GM23338 (cell line): ENCODE results near the gene ADH5. TPM values are rescaled to one million over a fixed set of nuclear protein-coding genes. Genes with fewer than 3 reads are reported as not detected.

Experiments used
- ATAC-seq: fragments of 200-7000 bp; cut with Tn5 transposase; 3 replicates; pipeline ENCODE4 v1.9.1; 2020
- DNase-seq: peaks from one replicate; pipeline ENCODE4 v3.0.0-alpha.2; 2015; ENCODE audit warnings: low spot score
- H2AFZ ChIP-seq: fragments of 200-600 bp; sonication (generic); 2 replicates; pipeline ENCODE4 v1.8.0; 2016; ENCODE audit warnings: antibody characterized with exemption, mild to moderate bottlenecking, moderate library complexity
- H3F3A ChIP-seq: fragments of 200-600 bp; sonication (generic); replicated peaks from 2 replicates; pipeline ENCODE4 v1.8.0; 2017; ENCODE audit warnings: antibody characterized with exemption, mixed run types, low read depth
- H3K27ac ChIP-seq: fragments of 200-600 bp; sonication (generic); 2 replicates; pipeline ENCODE4 v1.6.1; 2016; ENCODE audit warnings: low read depth
- H3K27me3 ChIP-seq: fragments of 200-600 bp; sonication (generic); 2 replicates; pipeline ENCODE4 v1.8.0; 2016; ENCODE audit warnings: mild to moderate bottlenecking, mixed run types, moderate library complexity; ENCODE audit not compliant: insufficient read depth
- H3K36me3 ChIP-seq: fragments of 200-600 bp; sonication (generic); 2 replicates; pipeline ENCODE4 v1.8.0; 2016; ENCODE audit warnings: mild to moderate bottlenecking; ENCODE audit not compliant: insufficient read depth
- H3K4me1 ChIP-seq: fragments of 200-600 bp; sonication (generic); 2 replicates; pipeline ENCODE4 v1.8.0; 2016; ENCODE audit warnings: mild to moderate bottlenecking, moderate library complexity; ENCODE audit not compliant: insufficient read depth
- H3K4me2 ChIP-seq: fragments of 200-600 bp; sonication (generic); 2 replicates; pipeline ENCODE4 v1.7.1; 2017; ENCODE audit warnings: mixed run types
- H3K4me3 ChIP-seq: fragments of 200-600 bp; sonication (generic); 2 replicates; pipeline ENCODE4 v1.6.1; 2016; ENCODE audit warnings: mixed run types
- H3K79me2 ChIP-seq: fragments of 200-600 bp; sonication (generic); replicated peaks from 2 replicates; pipeline ENCODE4 v1.8.0; 2017; ENCODE audit warnings: mild to moderate bottlenecking; ENCODE audit not compliant: insufficient read depth
- H3K9me2 ChIP-seq: fragments of 200-600 bp; sonication (generic); 2 replicates; pipeline ENCODE4 v1.8.0; 2017; ENCODE audit not compliant: insufficient read depth
- H4K20me1 ChIP-seq: fragments of 200-600 bp; sonication (generic); replicated peaks from 2 replicates; pipeline ENCODE4 v1.8.0; 2017; ENCODE audit warnings: mild to moderate bottlenecking; ENCODE audit not compliant: insufficient read depth
- H3K27ac Mint-ChIP-seq: 2 replicates; pipeline ENCODE4 v1.8.0; 2020; ENCODE audit warnings: inconsistent platforms, mild to moderate bottlenecking, moderate library complexity, mixed read lengths
- H3K27me3 Mint-ChIP-seq: 3 replicates; pipeline ENCODE4 v1.8.0; 2022; ENCODE audit warnings: low read depth, mild to moderate bottlenecking, moderate library complexity, mixed read lengths, inconsistent platforms; ENCODE audit not compliant: insufficient read depth, poor library complexity
- H3K36me3 Mint-ChIP-seq: 3 replicates; pipeline ENCODE4 v1.8.0; 2021; ENCODE audit warnings: low read depth, mild to moderate bottlenecking, inconsistent platforms, moderate library complexity, mixed read lengths
- H3K4me1 Mint-ChIP-seq: 3 replicates; pipeline ENCODE4 v1.8.0; 2020; ENCODE audit warnings: mild to moderate bottlenecking, inconsistent platforms, mixed read lengths
- H3K4me3 Mint-ChIP-seq: 3 replicates; pipeline ENCODE4 v1.8.0; 2021; ENCODE audit warnings: moderate library complexity, mild to moderate bottlenecking, inconsistent platforms, mixed read lengths
- H3K9me3 Mint-ChIP-seq: 3 replicates; pipeline ENCODE4 v1.8.0; 2020; ENCODE audit warnings: moderate library complexity, mild to moderate bottlenecking, inconsistent platforms, mixed read lengths
- CREB1 ChIP-seq: fragments of 250-450 bp; sonication (Bioruptor Pico); IDR thresholded peaks from 2 replicates; pipeline ENCODE4 v1.5.0; 2020; ENCODE audit warnings: low read depth, mild to moderate bottlenecking, moderate library complexity
- EZH2 ChIP-seq: fragments of 200-600 bp; sonication (generic); IDR thresholded peaks from one replicate; pipeline ENCODE4 v1.8.0; 2017; ENCODE audit warnings: antibody characterized with exemption, mild to moderate bottlenecking, low read depth; ENCODE audit not compliant: unreplicated experiment
- JUNB ChIP-seq: IDR thresholded peaks from one replicate; pipeline ENCODE4 v1.6.1; 2016; ENCODE audit warnings: antibody characterized with exemption; ENCODE audit not compliant: unreplicated experiment
- NANOG ChIP-seq: IDR thresholded peaks from 2 replicates; pipeline ENCODE4 v1.6.1; 2016; ENCODE audit warnings: antibody characterized with exemption, borderline replicate concordance
- POLR2AphosphoS5 ChIP-seq: IDR thresholded peaks from 2 replicates; pipeline ENCODE4 v1.6.1; 2016; ENCODE audit warnings: antibody characterized with exemption, low read depth
- STAT1 ChIP-seq: IDR thresholded peaks from one replicate; pipeline ENCODE4 v1.6.1; 2016; ENCODE audit warnings: antibody characterized with exemption; ENCODE audit not compliant: unreplicated experiment
- ZNF114 ChIP-seq: fragments of 250-450 bp; sonication (Bioruptor Pico); IDR thresholded peaks from 2 replicates; pipeline ENCODE4 v1.5.0; 2020; ENCODE audit warnings: mild to moderate bottlenecking, moderate library complexity
- polyA plus RNA-seq: library from polyadenylated mRNA; unstranded; fragments of >200 nt; fragmentation: Nextera tagmentation; extraction: Ambion mirVana; gene quantifications from 2 replicates; pipeline ENCODE4 v1.2.1, GENCODE V29; 2016
- total RNA-seq: library from RNA; depleted of rRNA; stranded (reverse); fragments of >200 nt; shearing (Covaris generic); gene quantifications from 2 replicates; pipeline ENCODE4 v1.2.3, GENCODE V29; 2014
- TF ChIP-seq, protein P1 (sequence below): IDR thresholded peaks from one replicate; pipeline ENCODE4 v1.6.1; 2018; ENCODE audit warnings: antibody characterized with exemption; ENCODE audit not compliant: unreplicated experiment
- TF ChIP-seq, protein P2 (sequence below): fragments of 250-450 bp; sonication (Bioruptor Pico); IDR thresholded peaks from 2 replicates; pipeline ENCODE4 v1.5.0; 2020; ENCODE audit warnings: mild to moderate bottlenecking, moderate library complexity
- TF ChIP-seq, protein P3 (sequence below): IDR thresholded peaks from 2 replicates; pipeline ENCODE4 v1.6.1; 2016; ENCODE audit warnings: antibody characterized with exemption

The ADH5 gene
- total and polyA plus RNA-seq, 2 experiments from 2014 or later: 224 to 250 TPM

DNA sequence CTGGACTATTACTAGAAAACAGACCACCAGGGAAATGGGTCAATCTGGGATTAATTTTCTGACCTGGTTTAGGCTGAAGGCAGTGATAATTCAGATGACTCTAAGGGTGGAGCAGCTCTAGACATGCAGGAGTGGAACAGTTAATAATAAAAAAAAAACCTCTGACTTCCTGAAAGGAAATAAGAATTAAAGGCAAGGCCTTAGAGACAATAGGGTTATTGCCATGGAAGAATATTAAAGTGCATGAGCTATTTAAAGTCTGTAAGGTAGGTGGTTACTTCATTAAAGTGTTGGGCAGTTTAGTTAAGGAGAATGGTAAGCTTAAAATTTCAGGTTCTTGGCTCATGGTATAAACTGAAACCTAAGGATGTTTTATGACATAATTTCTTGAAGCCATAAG is 14.6 kb upstream of the ADH5 start (continued):
- TF ChIP-seq, protein P1, sequence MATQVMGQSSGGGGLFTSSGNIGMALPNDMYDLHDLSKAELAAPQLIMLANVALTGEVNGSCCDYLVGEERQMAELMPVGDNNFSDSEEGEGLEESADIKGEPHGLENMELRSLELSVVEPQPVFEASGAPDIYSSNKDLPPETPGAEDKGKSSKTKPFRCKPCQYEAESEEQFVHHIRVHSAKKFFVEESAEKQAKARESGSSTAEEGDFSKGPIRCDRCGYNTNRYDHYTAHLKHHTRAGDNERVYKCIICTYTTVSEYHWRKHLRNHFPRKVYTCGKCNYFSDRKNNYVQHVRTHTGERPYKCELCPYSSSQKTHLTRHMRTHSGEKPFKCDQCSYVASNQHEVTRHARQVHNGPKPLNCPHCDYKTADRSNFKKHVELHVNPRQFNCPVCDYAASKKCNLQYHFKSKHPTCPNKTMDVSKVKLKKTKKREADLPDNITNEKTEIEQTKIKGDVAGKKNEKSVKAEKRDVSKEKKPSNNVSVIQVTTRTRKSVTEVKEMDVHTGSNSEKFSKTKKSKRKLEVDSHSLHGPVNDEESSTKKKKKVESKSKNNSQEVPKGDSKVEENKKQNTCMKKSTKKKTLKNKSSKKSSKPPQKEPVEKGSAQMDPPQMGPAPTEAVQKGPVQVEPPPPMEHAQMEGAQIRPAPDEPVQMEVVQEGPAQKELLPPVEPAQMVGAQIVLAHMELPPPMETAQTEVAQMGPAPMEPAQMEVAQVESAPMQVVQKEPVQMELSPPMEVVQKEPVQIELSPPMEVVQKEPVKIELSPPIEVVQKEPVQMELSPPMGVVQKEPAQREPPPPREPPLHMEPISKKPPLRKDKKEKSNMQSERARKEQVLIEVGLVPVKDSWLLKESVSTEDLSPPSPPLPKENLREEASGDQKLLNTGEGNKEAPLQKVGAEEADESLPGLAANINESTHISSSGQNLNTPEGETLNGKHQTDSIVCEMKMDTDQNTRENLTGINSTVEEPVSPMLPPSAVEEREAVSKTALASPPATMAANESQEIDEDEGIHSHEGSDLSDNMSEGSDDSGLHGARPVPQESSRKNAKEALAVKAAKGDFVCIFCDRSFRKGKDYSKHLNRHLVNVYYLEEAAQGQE: no peak
- no peak for TF ChIP-seq EZH2

DNA sequence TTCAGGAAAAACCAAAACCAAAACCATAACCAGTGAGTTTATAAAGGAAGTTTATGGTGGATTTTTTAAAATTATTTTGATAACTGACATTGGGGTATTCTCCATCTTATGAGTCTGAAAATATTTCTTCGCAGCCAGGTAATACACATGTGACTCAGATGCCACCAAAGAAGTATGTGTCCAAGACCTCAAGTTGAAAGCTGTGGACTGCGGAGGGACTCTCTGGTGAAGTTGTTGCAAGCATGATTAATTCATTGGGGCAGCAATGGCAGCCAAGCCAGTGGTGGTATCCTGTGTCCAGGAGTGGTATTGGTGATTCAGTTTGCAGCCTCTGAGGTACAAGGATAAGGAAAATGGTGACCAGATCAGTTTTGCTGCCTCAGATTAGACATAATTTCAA is 14.0 kb upstream of the ADH5 start:
- Mint-ChIP-seq H3K4me3 (no peak overlapping the region), H3K27me3 (no peaks in the 10 kb centered on the region), H3K27ac (no peak overlapping the region), H3K4me1 (no peaks in the 10 kb centered on the region), H3K36me3 (peaks cover 18% of the 10 kb centered on the region), H3K9me3 (peaks cover 19% of the 10 kb centered on the region)
- no peaks in the 10 kb centered on the region for H3K79me2 ChIP-seq
- H3K36me3 ChIP-seq: peaks cover 5% of the 10 kb centered on the region
- no peaks in the 10 kb centered on the region for H3F3A ChIP-seq
- H2AFZ ChIP-seq: no peak overlapping the region
- no peak for TF ChIP-seq NANOG
- TF ChIP-seq, protein P2, sequence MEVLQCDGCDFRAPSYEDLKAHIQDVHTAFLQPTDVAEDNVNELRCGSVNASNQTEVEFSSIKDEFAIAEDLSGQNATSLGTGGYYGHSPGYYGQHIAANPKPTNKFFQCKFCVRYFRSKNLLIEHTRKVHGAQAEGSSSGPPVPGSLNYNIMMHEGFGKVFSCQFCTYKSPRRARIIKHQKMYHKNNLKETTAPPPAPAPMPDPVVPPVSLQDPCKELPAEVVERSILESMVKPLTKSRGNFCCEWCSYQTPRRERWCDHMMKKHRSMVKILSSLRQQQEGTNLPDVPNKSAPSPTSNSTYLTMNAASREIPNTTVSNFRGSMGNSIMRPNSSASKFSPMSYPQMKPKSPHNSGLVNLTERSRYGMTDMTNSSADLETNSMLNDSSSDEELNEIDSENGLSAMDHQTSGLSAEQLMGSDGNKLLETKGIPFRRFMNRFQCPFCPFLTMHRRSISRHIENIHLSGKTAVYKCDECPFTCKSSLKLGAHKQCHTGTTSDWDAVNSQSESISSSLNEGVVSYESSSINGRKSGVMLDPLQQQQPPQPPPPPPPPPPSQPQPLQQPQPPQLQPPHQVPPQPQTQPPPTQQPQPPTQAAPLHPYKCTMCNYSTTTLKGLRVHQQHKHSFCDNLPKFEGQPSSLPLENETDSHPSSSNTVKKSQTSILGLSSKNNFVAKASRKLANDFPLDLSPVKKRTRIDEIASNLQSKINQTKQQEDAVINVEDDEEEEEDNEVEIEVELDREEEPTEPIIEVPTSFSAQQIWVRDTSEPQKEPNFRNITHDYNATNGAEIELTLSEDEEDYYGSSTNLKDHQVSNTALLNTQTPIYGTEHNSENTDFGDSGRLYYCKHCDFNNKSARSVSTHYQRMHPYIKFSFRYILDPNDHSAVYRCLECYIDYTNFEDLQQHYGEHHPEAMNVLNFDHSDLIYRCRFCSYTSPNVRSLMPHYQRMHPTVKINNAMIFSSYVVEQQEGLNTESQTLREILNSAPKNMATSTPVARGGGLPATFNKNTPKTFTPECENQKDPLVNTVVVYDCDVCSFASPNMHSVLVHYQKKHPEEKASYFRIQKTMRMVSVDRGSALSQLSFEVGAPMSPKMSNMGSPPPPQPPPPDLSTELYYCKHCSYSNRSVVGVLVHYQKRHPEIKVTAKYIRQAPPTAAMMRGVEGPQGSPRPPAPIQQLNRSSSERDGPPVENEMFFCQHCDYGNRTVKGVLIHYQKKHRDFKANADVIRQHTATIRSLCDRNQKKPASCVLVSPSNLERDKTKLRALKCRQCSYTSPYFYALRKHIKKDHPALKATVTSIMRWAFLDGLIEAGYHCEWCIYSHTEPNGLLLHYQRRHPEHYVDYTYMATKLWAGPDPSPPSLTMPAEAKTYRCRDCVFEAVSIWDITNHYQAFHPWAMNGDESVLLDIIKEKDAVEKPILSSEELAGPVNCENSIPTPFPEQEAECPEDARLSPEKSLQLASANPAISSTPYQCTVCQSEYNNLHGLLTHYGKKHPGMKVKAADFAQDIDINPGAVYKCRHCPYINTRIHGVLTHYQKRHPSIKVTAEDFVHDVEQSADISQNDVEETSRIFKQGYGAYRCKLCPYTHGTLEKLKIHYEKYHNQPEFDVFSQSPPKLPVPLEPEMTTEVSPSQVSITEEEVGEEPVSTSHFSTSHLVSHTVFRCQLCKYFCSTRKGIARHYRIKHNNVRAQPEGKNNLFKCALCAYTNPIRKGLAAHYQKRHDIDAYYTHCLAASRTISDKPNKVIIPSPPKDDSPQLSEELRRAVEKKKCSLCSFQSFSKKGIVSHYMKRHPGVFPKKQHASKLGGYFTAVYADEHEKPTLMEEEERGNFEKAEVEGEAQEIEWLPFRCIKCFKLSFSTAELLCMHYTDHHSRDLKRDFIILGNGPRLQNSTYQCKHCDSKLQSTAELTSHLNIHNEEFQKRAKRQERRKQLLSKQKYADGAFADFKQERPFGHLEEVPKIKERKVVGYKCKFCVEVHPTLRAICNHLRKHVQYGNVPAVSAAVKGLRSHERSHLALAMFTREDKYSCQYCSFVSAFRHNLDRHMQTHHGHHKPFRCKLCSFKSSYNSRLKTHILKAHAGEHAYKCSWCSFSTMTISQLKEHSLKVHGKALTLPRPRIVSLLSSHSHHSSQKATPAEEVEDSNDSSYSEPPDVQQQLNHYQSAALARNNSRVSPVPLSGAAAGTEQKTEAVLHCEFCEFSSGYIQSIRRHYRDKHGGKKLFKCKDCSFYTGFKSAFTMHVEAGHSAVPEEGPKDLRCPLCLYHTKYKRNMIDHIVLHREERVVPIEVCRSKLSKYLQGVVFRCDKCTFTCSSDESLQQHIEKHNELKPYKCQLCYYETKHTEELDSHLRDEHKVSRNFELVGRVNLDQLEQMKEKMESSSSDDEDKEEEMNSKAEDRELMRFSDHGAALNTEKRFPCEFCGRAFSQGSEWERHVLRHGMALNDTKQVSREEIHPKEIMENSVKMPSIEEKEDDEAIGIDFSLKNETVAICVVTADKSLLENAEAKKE: no peak
- TF ChIP-seq, protein P3, sequence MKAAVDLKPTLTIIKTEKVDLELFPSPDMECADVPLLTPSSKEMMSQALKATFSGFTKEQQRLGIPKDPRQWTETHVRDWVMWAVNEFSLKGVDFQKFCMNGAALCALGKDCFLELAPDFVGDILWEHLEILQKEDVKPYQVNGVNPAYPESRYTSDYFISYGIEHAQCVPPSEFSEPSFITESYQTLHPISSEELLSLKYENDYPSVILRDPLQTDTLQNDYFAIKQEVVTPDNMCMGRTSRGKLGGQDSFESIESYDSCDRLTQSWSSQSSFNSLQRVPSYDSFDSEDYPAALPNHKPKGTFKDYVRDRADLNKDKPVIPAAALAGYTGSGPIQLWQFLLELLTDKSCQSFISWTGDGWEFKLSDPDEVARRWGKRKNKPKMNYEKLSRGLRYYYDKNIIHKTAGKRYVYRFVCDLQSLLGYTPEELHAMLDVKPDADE: no peak
- TF ChIP-seq CREB1: no peak
- no peak for TF ChIP-seq POLR2AphosphoS5
- TF ChIP-seq EZH2: no peak
- no peak for TF ChIP-seq STAT1
- no peak for TF ChIP-seq JUNB
- no peak for TF ChIP-seq ZNF114 (CRISPR knock-in tag)
- TF ChIP-seq, protein P1: no peak
- H3K27me3 ChIP-seq: no peaks in the 10 kb centered on the region
- H3K4me1 ChIP-seq: no peaks in the 10 kb centered on the region
- no peaks in the 10 kb centered on the region for H4K20me1 ChIP-seq
- DNase-seq: no peak
- no peaks in the 10 kb centered on the region for H3K9me2 ChIP-seq
- no peak overlapping the region for H3K4me3 ChIP-seq
- no peak for ATAC-seq
- H3K27ac ChIP-seq: no peak overlapping the region
- H3K4me2 ChIP-seq: no peak overlapping the region
